ENCODE measurements around the gene FRMD4B.
"Not testable (repeated sequence)": the region's sequence is repeated elsewhere in the genome, so short reads cannot be mapped to it uniquely, and the experiment has no call there.

FRMD4B gene

GRCh38 chr3:69325151-69325550 lies 60.7 kb downstream of the FRMD4B start:
- H3K4me1 ChIP-seq (ENCODE audit: control insufficient read depth, insufficient read depth, low read length), result no peaks in the 10 kb centered on the region
- no peak overlapping the region for H3K9ac ChIP-seq (ENCODE audit: low read length)
- H3K36me3 ChIP-seq (ENCODE audit: control insufficient read depth, insufficient read depth, low read length), result no peaks in the 10 kb centered on the region
- H3K4me3 ChIP-seq (ENCODE audit: low read length), result no peak overlapping the region
- no peaks in the 10 kb centered on the region for H3K27me3 ChIP-seq (ENCODE audit: control insufficient read depth, insufficient read depth, low read length)
- no peaks in the 10 kb centered on the region for H3K9me3 ChIP-seq (ENCODE audit: control insufficient read depth, low read length)

DNA sequence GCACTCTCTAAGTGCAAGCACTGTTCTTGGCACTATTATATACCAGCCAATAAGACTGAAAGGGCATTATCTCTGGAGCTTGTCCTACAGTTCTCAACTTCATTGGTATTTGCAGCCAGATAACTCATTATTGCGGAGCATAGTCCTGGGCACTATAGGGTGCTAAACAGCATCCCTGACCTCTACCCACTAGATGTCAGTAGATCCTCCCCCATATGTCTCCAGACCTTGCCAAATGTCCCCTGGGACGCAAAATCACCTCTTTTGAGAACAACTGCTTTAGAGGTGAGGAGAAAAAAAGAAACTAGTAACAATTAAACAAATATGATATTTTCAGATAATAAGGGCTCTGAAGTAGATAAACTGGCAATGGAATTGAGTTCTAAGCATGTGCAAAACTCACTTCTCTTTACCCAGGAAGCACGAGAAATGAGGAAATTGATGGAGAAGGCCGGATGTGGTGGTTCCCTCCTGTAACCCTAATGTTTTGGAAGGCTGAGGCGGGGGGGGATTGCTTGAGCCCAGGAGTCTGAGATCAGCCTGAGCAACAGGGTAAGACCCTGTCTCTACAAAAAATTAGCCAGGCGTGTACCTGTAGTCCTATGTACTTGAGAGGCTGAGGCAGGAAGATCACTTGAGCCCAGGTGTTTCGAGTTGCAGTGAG lies 61.4 kb downstream of the FRMD4B start:
- H3K9me3 ChIP-seq (ENCODE audit: control insufficient read depth, low read length), result no peaks in the 10 kb centered on the region
- H3K9ac ChIP-seq (ENCODE audit: low read length), result no peak overlapping the region
- no peak overlapping the region for H3K4me3 ChIP-seq (ENCODE audit: low read length)
- no peaks in the 10 kb centered on the region for H3K27me3 ChIP-seq (ENCODE audit: control insufficient read depth, insufficient read depth, low read length)
- no peaks in the 10 kb centered on the region for H3K4me1 ChIP-seq (ENCODE audit: control insufficient read depth, insufficient read depth, low read length)
- H3K36me3 ChIP-seq (ENCODE audit: control insufficient read depth, insufficient read depth, low read length), result no peaks in the 10 kb centered on the region

- H3K9ac ChIP-seq (ENCODE audit: low read length), result no peak overlapping the region
- H3K9me3 ChIP-seq (ENCODE audit: control insufficient read depth, low read length), result no peaks in the 10 kb centered on the region
- H3K4me1 ChIP-seq (ENCODE audit: control insufficient read depth, insufficient read depth, low read length), result no peaks in the 10 kb centered on the region
- H3K4me3 ChIP-seq (ENCODE audit: low read length), result no peak overlapping the region
- no peaks in the 10 kb centered on the region for H3K27me3 ChIP-seq (ENCODE audit: control insufficient read depth, insufficient read depth, low read length)
- H3K36me3 ChIP-seq (ENCODE audit: control insufficient read depth, insufficient read depth, low read length), result no peaks in the 10 kb centered on the region
These were observed 61.9 kb downstream of the FRMD4B start for GRCh38 chr3:69323941-69324340.

GRCh38 chr3:69322512-69322911 lies 63.4 kb downstream of the FRMD4B start:
- H3K27me3 ChIP-seq (ENCODE audit: control insufficient read depth, insufficient read depth, low read length); H3K4me3 ChIP-seq (ENCODE audit: low read length); H3K9ac ChIP-seq (ENCODE audit: low read length); H3K4me1 ChIP-seq (ENCODE audit: control insufficient read depth, insufficient read depth, low read length); H3K9me3 ChIP-seq (ENCODE audit: control insufficient read depth, low read length); H3K36me3 ChIP-seq (ENCODE audit: control insufficient read depth, insufficient read depth, low read length): not testable (repeated sequence)

DNA sequence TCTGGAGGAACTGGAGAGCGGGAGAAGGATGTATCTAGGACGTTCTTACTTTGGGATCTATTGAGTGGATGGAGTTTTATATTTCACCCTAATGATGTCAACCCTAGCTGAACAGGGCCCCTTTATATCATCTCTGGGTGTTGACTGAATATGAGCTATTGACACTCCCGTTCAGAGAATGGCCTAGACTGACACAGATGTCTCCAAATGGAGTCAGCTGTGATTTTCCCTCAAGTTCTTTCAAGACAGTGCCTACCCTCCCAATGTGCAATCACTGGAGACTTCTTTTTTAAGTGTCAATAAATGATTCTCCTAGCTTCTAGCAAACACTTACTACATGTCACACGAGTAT lies 63.8 kb downstream of the FRMD4B start:
- H3K4me1 ChIP-seq (ENCODE audit: control insufficient read depth, insufficient read depth, low read length), result no peaks in the 10 kb centered on the region
- H3K9ac ChIP-seq (ENCODE audit: low read length), result no peak overlapping the region
- H3K9me3 ChIP-seq (ENCODE audit: control insufficient read depth, low read length), result no peaks in the 10 kb centered on the region
- H3K4me3 ChIP-seq (ENCODE audit: low read length), result no peak overlapping the region
- H3K27me3 ChIP-seq (ENCODE audit: control insufficient read depth, insufficient read depth, low read length), result no peaks in the 10 kb centered on the region
- H3K36me3 ChIP-seq (ENCODE audit: control insufficient read depth, insufficient read depth, low read length), result no peaks in the 10 kb centered on the region

DNA sequence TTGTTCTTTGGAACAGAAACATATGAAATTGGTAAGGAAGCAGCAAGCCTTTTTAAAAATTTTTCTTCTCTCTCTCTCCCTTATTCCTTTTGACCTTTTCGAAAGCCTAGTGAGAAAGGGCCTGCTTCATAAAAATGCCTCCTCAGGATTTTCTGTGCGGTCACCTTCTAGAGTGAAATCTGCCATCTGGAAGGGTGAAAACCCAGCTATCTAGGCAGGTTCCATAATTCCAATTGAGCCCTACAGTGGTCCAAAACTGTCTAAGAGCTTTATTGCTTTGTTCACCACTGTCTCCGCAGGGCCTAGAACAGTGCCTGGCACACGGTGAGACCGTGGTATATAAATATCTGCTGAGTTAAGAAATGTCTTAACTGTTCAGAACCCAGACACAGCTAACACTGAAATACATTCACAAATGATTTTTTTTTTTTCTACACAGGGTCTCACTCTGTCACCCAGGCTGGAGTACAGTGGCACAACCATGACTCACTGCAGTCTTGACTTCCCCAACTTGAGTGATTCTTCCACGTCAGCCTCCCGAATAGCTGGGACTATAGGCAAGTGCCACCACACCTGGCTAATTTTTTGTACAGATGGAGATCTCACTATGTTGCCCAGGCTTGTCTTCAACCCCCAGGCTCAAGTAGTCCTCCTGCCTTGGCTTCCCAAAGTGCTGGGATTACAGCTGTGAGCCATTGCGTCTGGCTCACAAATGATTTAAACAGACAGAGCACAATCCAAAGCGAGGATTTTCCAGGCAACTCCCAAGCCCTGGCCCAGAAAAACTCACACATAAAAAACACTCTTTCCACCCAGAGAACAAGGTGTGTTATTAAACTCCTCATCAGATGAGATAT lies 64.4 kb downstream of the FRMD4B start:
- no peak overlapping the region for H3K9ac ChIP-seq (ENCODE audit: low read length)
- no peaks in the 10 kb centered on the region for H3K36me3 ChIP-seq (ENCODE audit: control insufficient read depth, insufficient read depth, low read length)
- no peaks in the 10 kb centered on the region for H3K27me3 ChIP-seq (ENCODE audit: control insufficient read depth, insufficient read depth, low read length)
- H3K9me3 ChIP-seq (ENCODE audit: control insufficient read depth, low read length), result no peaks in the 10 kb centered on the region
- H3K4me1 ChIP-seq (ENCODE audit: control insufficient read depth, insufficient read depth, low read length), result no peaks in the 10 kb centered on the region
- no peak overlapping the region for H3K4me3 ChIP-seq (ENCODE audit: low read length)

DNA sequence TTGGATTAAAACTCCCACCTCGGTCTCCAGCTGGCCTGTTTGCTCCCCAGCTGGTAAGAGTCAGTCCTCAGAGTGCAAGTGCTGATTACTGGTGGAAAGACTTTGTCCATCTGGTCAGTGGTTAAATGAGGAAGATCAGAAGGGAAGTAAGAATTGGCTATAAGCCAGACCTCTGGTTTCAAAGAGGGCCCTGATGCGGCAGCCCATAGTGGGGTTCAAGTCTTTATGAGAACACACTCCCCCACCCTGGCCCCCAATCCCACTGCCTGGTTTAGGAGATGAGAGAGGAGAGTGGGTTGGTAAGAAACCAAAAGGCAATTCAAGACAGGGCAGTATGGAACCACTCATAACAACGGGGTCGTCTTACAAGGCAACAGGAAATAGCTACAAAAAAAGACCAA lies 65.0 kb downstream of the FRMD4B start:
- Histone ChIP-seq H3K4me3 (ENCODE audit: low read length) (no peak overlapping the region), H3K27me3 (ENCODE audit: control insufficient read depth, insufficient read depth, low read length) (no peaks in the 10 kb centered on the region), H3K4me1 (ENCODE audit: control insufficient read depth, insufficient read depth, low read length) (no peaks in the 10 kb centered on the region), H3K36me3 (ENCODE audit: control insufficient read depth, insufficient read depth, low read length) (no peaks in the 10 kb centered on the region), H3K9me3 (ENCODE audit: control insufficient read depth, low read length) (no peaks in the 10 kb centered on the region), H3K9ac (ENCODE audit: low read length) (no peak overlapping the region)

GRCh38 chr3:69319652-69320051 lies 66.2 kb downstream of the FRMD4B start:
- Histone ChIP-seq H3K4me1 (ENCODE audit: control insufficient read depth, insufficient read depth, low read length) (no peaks in the 10 kb centered on the region), H3K9ac (ENCODE audit: low read length) (no peak overlapping the region), H3K9me3 (ENCODE audit: control insufficient read depth, low read length) (no peaks in the 10 kb centered on the region)

DNA sequence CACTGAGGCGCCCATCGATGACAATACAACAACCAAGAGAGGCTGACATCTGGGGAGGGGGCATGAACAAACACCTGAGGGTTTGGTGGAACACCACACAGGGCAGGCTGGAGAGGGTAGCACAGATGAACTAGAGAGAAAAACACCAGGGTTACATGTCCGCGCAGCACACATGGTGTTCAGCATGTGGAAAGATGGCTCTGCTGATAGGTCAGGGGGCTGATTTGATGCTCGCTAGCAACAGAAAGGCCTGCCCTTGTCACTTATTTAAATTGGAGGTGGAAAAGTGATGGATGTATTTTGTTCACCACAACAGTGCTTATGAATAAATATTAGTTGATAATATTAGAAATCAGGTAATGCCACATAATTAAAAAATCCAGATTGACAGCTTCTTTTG lies 67.5 kb downstream of the FRMD4B start:
- Histone ChIP-seq H3K9ac (ENCODE audit: low read length) (no peak overlapping the region), H3K27me3 (ENCODE audit: control insufficient read depth, insufficient read depth, low read length) (no peaks in the 10 kb centered on the region), H3K4me1 (ENCODE audit: control insufficient read depth, insufficient read depth, low read length) (no peaks in the 10 kb centered on the region)

More at GRCh38 chr3:69319652-69320051, 66.2 kb downstream of the FRMD4B start:
- H3K36me3 ChIP-seq (ENCODE audit: control insufficient read depth, insufficient read depth, low read length), result no peaks in the 10 kb centered on the region
- no peak overlapping the region for H3K4me3 ChIP-seq (ENCODE audit: low read length)
- no peaks in the 10 kb centered on the region for H3K27me3 ChIP-seq (ENCODE audit: control insufficient read depth, insufficient read depth, low read length)

DNA sequence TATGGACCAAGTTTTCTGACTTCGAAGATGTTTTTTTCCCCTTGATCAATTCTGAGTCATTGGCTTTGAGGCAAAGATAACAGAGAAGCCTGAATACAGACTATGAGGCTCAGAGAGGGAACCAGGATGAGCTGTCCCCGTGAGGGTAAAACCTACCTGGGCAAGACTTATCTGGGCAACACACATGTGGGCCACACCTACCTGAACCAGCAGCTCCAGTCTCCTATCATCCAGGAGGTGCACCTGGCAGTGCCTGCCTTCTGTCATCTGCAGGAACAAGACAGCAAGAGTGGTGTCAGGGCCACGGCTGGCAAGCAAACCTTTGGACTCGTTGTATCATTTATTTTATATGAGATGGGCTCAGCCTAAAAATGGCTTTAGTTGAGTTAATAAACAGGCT lies 72.6 kb downstream of the FRMD4B start:
- Histone ChIP-seq H3K9ac (ENCODE audit: low read length) (no peak overlapping the region), H3K27me3 (ENCODE audit: control insufficient read depth, insufficient read depth, low read length) (no peaks in the 10 kb centered on the region), H3K9me3 (ENCODE audit: control insufficient read depth, low read length) (no peaks in the 10 kb centered on the region), H3K4me3 (ENCODE audit: low read length) (no peak overlapping the region), H3K4me1 (ENCODE audit: control insufficient read depth, insufficient read depth, low read length) (no peaks in the 10 kb centered on the region), H3K36me3 (ENCODE audit: control insufficient read depth, insufficient read depth, low read length) (no peaks in the 10 kb centered on the region)

More for the DNA sequence above, 67.5 kb downstream of the FRMD4B start:
- Histone ChIP-seq H3K9me3 (ENCODE audit: control insufficient read depth, low read length) (no peaks in the 10 kb centered on the region), H3K36me3 (ENCODE audit: control insufficient read depth, insufficient read depth, low read length) (no peaks in the 10 kb centered on the region), H3K4me3 (ENCODE audit: low read length) (no peak overlapping the region)

GRCh38 chr3:69309814-69310213 lies 76.1 kb downstream of the FRMD4B start:
- Histone ChIP-seq H3K27me3 (ENCODE audit: control insufficient read depth, insufficient read depth, low read length) (no peaks in the 10 kb centered on the region), H3K4me1 (ENCODE audit: control insufficient read depth, insufficient read depth, low read length) (no peaks in the 10 kb centered on the region), H3K4me3 (ENCODE audit: low read length) (no peak overlapping the region), H3K9ac (ENCODE audit: low read length) (no peak overlapping the region), H3K9me3 (ENCODE audit: control insufficient read depth, low read length) (no peaks in the 10 kb centered on the region), H3K36me3 (ENCODE audit: control insufficient read depth, insufficient read depth, low read length) (no peaks in the 10 kb centered on the region)

DNA sequence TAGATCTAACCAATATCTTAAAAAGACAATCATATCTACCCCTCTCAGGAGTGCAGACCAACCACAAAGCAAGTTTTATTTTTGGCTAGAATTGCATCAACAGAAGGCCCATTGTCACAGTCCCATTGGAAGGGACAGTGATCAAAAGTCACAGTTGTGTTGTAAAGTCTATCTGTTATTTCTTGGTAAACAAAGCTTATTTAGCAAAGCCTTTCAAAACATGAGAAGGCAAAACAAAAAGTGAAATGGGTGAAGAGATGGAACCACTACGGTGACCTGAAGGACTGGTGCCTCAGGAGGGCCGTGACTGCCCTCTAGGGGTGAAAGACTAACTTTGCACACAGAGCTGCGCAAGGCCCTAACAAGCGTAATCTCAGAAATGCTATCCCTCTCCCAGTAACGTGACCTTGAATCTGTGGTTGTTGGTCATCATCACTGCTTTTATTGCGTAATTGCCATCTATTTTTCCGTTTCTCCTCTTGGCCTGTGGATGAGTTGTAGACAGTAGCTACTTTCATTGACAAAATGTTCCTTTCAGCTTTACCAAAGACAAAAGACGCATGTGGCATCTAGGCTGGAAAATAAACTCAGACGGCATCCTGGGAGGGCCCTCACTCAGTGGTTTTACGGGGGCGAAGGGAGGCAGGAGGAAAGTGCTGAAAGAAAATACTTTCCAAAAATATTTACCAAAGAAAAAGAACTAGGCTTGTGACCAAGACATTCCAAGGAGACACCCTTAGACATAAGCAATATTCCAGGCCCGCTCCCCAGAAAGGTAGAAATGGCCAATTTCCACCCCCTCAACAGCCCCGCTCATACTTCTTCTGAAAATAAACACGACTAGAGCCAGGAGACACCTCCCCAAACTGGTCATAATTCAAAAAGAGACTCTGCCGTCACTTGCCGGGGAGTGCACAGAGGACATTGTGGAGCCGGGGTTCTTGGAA lies 79.4 kb downstream of the FRMD4B start:
- H3K27me3 ChIP-seq (ENCODE audit: control insufficient read depth, insufficient read depth, low read length), result no peaks in the 10 kb centered on the region
- no peak overlapping the region for H3K9ac ChIP-seq (ENCODE audit: low read length)
- H3K9me3 ChIP-seq (ENCODE audit: control insufficient read depth, low read length), result no peaks in the 10 kb centered on the region
- H3K36me3 ChIP-seq (ENCODE audit: control insufficient read depth, insufficient read depth, low read length), result no peaks in the 10 kb centered on the region
- no peak overlapping the region for H3K4me3 ChIP-seq (ENCODE audit: low read length)
- no peaks in the 10 kb centered on the region for H3K4me1 ChIP-seq (ENCODE audit: control insufficient read depth, insufficient read depth, low read length)
